ENCODE data around the gene HOXD4.

- TF ChIP-seq ESRRA (IDR thresholded peaks at IDR 0.05; ENCODE audit: low read length) (no peak), TCF7 (IDR thresholded peaks at IDR 0.05; ENCODE audit: borderline replicate concordance) (no peak), SUZ12 (IDR thresholded peaks at IDR 0.05; ENCODE audit: unreplicated experiment) (no peak), RCOR1 (conservative IDR thresholded peaks at IDR 0.05; ENCODE audit: low read depth, low read length) (no peak), POLR2AphosphoS2 (IDR thresholded peaks at IDR 0.05; ENCODE audit: low read depth, low read length) (no peak), NR2C2 (IDR thresholded peaks at IDR 0.05; ENCODE audit: borderline replicate concordance, control insufficient read depth, insufficient read length, low read depth) (no peak)
- TF ChIP-seq, protein P1, sequence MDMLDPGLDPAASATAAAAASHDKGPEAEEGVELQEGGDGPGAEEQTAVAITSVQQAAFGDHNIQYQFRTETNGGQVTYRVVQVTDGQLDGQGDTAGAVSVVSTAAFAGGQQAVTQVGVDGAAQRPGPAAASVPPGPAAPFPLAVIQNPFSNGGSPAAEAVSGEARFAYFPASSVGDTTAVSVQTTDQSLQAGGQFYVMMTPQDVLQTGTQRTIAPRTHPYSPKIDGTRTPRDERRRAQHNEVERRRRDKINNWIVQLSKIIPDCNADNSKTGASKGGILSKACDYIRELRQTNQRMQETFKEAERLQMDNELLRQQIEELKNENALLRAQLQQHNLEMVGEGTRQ (IDR thresholded peaks at IDR 0.05; ENCODE audit: borderline replicate concordance, low read depth, low read length) = no peak
Observed at GRCh38 chr2:176171351-176172006, 20.1 kb downstream of the HOXD4 start.
